ENCODE measurements around the gene NDUFA7. TPM values are rescaled to one million over a fixed set of nuclear protein-coding genes. Genes with fewer than 3 reads are reported as not detected.
A peak's percentile ranks its signal among the peaks of the same experiment; 100 is the strongest.

NDUFA7 gene
- total and polyA plus RNA-seq, 2 of the 13 experiments (the other 11 are each of a cell fraction or from before 2014, with no cell fraction given): 64.5 to 71.5 TPM

GRCh38 chr19:8355631-8356402 lies 34.6 kb upstream of the NDUFA7 start (continued):
- TF ChIP-seq KAT8 (CRISPR knock-in tag; IDR thresholded peaks at IDR 0.05) (0 out of 2 replicates have a peak, but pooled peaks have one; percentile 32), ZNF33B (CRISPR knock-in tag; IDR thresholded peaks at IDR 0.05) (no peak), ATM (IDR thresholded peaks at IDR 0.05; ENCODE audit: borderline replicate concordance) (no peak), TEF (CRISPR knock-in tag; IDR thresholded peaks at IDR 0.05) (no peak), NFKBIZ (CRISPR knock-in tag; IDR thresholded peaks at IDR 0.05) (0 out of 2 replicates have a peak, but pooled peaks have one; percentile 25), GATAD1 (CRISPR knock-in tag; IDR thresholded peaks at IDR 0.05) (peak; percentile 52; the same call in 1 of the 2 replicates), CCAR2 (optimal IDR thresholded peaks at IDR 0.05; ENCODE audit: low read depth, low read length) (no peak), ZKSCAN8 (CRISPR knock-in tag; IDR thresholded peaks at IDR 0.05; ENCODE audit: borderline replicate concordance) (0 out of 2 replicates have a peak, but pooled peaks have one; percentile 32), EP300 (IDR thresholded peaks at IDR 0.05; ENCODE audit: low read depth in 2 of 2, low read length in 2 of 2) (peak in 1 of 2 experiments; percentile 53; a peak in 1 of 4 replicates), EP300 (CRISPR knock-in tag; IDR thresholded peaks at IDR 0.05; ENCODE audit: borderline replicate concordance) (peak; percentile 56; the same call in 1 of the 2 replicates), ZNF75D (CRISPR knock-in tag; IDR thresholded peaks at IDR 0.05; ENCODE audit: borderline replicate concordance) (no peak), ATAD3A (CRISPR knock-in tag; IDR thresholded peaks at IDR 0.05) (no peak), ZHX1 (CRISPR knock-in tag; IDR thresholded peaks at IDR 0.05; ENCODE audit: low read depth) (no peak), ZNF496 (CRISPR knock-in tag; IDR thresholded peaks at IDR 0.05; ENCODE audit: insufficient replicate concordance) (no peak), ZKSCAN5 (CRISPR knock-in tag; IDR thresholded peaks at IDR 0.05) (no peak), YEATS2 (CRISPR knock-in tag; IDR thresholded peaks at IDR 0.05; ENCODE audit: borderline replicate concordance) (peak; percentile 41; the same call in 1 of the 2 replicates), GABPB1 (CRISPR knock-in tag; IDR thresholded peaks at IDR 0.05) (no peak; the same call in 1 of the 2 replicates), ELF3 (CRISPR knock-in tag; IDR thresholded peaks at IDR 0.05) (peak; percentile 53; the same call in 1 of the 2 replicates), PRDM10 (CRISPR knock-in tag; IDR thresholded peaks at IDR 0.05; ENCODE audit: low read depth) (peak; percentile 54; the same call in 1 of the 2 replicates), ZNF644 (CRISPR knock-in tag; IDR thresholded peaks at IDR 0.05; ENCODE audit: low read depth) (peak; percentile 22; the same call in 1 of the 2 replicates), ZBTB37 (CRISPR knock-in tag; IDR thresholded peaks at IDR 0.05) (no peak)

All from HepG2 (cell line).